ENCODE results near the gene IHH.

DNA sequence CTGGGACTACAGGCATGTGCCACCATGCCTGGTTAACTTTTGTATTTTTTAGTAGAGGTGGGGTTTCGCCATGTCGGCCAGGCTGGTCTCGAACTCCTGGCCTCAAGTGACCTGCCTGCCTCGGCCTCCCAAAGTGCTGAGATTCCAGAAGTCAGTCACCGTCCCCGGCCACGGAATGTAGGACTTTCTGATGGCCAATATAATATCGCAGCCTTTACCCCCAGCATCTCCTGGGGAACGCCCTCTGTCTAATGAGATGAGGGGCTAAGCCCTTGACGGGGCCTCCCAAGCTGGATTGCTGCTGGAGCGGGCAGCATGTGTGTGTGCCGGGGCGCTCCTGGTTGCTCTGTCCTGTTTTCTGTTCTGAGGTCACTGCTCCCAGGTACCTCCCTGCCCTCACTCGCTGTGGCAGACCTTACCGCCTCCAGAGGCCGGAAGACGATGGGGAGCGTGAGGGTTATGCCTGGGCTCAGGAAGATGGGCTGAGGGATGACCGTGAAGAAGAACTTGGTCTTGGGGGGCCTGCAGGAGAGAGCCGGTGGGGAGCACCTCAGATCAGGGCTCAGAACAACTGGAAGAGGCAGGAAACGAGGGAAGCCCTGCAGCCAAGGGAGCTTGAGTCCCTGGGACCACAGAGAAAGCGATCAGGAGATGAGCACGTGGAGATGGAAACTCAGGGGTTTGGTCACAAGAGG, 28.5 kb downstream of the IHH start:
- TF ChIP-seq, protein P1, sequence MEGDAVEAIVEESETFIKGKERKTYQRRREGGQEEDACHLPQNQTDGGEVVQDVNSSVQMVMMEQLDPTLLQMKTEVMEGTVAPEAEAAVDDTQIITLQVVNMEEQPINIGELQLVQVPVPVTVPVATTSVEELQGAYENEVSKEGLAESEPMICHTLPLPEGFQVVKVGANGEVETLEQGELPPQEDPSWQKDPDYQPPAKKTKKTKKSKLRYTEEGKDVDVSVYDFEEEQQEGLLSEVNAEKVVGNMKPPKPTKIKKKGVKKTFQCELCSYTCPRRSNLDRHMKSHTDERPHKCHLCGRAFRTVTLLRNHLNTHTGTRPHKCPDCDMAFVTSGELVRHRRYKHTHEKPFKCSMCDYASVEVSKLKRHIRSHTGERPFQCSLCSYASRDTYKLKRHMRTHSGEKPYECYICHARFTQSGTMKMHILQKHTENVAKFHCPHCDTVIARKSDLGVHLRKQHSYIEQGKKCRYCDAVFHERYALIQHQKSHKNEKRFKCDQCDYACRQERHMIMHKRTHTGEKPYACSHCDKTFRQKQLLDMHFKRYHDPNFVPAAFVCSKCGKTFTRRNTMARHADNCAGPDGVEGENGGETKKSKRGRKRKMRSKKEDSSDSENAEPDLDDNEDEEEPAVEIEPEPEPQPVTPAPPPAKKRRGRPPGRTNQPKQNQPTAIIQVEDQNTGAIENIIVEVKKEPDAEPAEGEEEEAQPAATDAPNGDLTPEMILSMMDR (conservative IDR thresholded peaks at IDR 0.05; ENCODE audit: low read depth, low read length): no peak
- no peak for TF ChIP-seq EZH2 (IDR thresholded peaks at IDR 0.05; ENCODE audit: borderline replicate concordance, low read depth, low read length, poor library complexity, severe bottlenecking)

All from A673 (cell line).